Melanocyte of skin (primary cell): ENCODE data around the gene ZNF485. TPM values are rescaled to one million over a fixed set of nuclear protein-coding genes. Genes with fewer than 3 reads are reported as not detected.

Experiments
- total RNA-seq, 2 donors: library from RNA; depleted of rRNA; stranded (reverse); fragments of >200 nt; gene quantifications; 2 replicates each; pipeline ENCODE4 v1.2.3, GENCODE V29; 2012

The ZNF485 gene
- 1 to 10 TPM; 3.8 to 4.7 TPM for total RNA-seq

GRCh38 chr10:43606323-43607198 lies at the start of gene ZNF485:
Gene ZNF485, plus strand, starts transcription at chr10:43606438. Its CDS starts 613 bp downstream, at chr10:43607051.

GRCh38 chr10:43574001-43574892 lies 32.0 kb upstream of the ZNF485 start, which contains the start of gene ZNF239:
Gene ZNF239, minus strand, starts transcription at chr10:43574616. Its CDS starts 16,537 bp downstream, at chr10:43558079.

GRCh38 chr10:43648398-43649184 lies 42.4 kb downstream of the ZNF485 start, which contains the start of gene ZNF32:
Gene ZNF32, minus strand, starts transcription at chr10:43648881. Its CDS starts 2,748 bp downstream, at chr10:43646133.

Other genes with a start within 250 kb of the ZNF485 start
- not detected for gene FXYD4, start 234.8 kb upstream of the ZNF485 start, total RNA-seq
- gene HNRNPF, start 197.3 kb upstream of the ZNF485 start, total RNA-seq: 100 to 1,000 TPM; 146 to 316 TPM
- 1 to 10 TPM; 1.3 to 2.1 TPM for gene ZNF487, start 169.3 kb upstream of the ZNF485 start, total RNA-seq
- 1 to 10 TPM; 1.7 TPM for gene ZNF239, start 31.8 kb upstream of the ZNF485 start, total RNA-seq
- gene ZNF32, start 42.4 kb downstream of the ZNF485 start, total RNA-seq: 10 to 100 TPM; 22.6 to 25.1 TPM